Right lobe of liver (tissue), 4 donors: ENCODE data around the gene RHOT1.
"Not testable (repeated sequence)": the region's sequence is repeated elsewhere in the genome, so short reads cannot be mapped to it uniquely, and the experiment has no call there.

Experiments used
- POLR2A ChIP-seq: fragments of 450-650 bp; IDR thresholded peaks from one replicate; pipeline ENCODE4 v1.6.1; 2017; ENCODE audit warnings: antibody characterized with exemption, mild to moderate bottlenecking
- TF ChIP-seq, protein P1 (sequence below), 4 donors: fragments of 200-600 bp in 3 of 4; fragments of 450-650 bp in 1 of 4; IDR thresholded peaks; one replicate each; pipeline versions ENCODE4 v1.5.1 to v1.8.0; 2016 to 2022; ENCODE audit warnings: antibody characterized with exemption in 4 of 4, mild to moderate bottlenecking in 2 of 4
- donor health status: DM: no; HTN: no; CAD: no.
- donor health status: DM: no; HTN: no; CAD: no.
- donor health status: DM: no; HTN: yes; CAD: no.

DNA sequence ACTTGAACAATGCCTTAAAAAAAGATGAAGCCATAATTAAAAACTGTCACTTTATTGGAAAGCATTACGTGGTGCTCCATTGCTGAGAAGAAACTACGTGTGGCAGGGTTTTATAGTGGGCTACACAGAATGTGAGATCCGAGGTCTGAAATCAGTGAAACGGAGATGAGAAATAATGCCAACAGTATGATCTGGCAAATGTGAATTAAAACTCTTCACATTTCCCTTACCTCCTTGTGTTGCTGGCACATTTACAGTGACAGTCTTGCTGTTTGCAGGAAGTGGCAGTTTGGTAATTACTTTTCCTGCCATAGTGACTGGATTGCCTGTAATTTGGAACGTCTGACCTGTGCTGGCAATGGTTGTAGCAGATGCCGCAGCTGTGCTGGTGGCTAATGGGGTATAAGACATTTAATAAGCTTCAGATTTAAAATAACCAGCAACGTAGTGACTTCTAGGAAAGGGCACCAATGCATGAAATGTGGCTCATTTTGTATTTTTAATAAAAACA is 35.8 kb upstream of the RHOT1 start:
- not testable (repeated sequence) for TF ChIP-seq POLR2A
- TF ChIP-seq, protein P1, sequence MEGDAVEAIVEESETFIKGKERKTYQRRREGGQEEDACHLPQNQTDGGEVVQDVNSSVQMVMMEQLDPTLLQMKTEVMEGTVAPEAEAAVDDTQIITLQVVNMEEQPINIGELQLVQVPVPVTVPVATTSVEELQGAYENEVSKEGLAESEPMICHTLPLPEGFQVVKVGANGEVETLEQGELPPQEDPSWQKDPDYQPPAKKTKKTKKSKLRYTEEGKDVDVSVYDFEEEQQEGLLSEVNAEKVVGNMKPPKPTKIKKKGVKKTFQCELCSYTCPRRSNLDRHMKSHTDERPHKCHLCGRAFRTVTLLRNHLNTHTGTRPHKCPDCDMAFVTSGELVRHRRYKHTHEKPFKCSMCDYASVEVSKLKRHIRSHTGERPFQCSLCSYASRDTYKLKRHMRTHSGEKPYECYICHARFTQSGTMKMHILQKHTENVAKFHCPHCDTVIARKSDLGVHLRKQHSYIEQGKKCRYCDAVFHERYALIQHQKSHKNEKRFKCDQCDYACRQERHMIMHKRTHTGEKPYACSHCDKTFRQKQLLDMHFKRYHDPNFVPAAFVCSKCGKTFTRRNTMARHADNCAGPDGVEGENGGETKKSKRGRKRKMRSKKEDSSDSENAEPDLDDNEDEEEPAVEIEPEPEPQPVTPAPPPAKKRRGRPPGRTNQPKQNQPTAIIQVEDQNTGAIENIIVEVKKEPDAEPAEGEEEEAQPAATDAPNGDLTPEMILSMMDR (IDR thresholded peaks at IDR 0.05): not testable (repeated sequence)
